GM19239 (cell line): ENCODE measurements around the gene SPATA6.
"Not testable (repeated sequence)": the region's sequence is repeated elsewhere in the genome, so short reads cannot be mapped to it uniquely, and the experiment has no call there.

Source experiments
- DNase-seq: peaks from one replicate; pipeline ENCODE4 v3.0.0; 2011; ENCODE audit warnings: low spot score; ENCODE audit not compliant: insufficient read length
- FAIRE-seq: peaks from 2 replicates; lab custom pipeline; 2011; peaks lifted over from hg19 to GRCh38; lab: Jason Lieb, UNC

SPATA6 gene

GRCh38 chr1:48469616-48470480, 2.2 kb downstream of the SPATA6 start:
- FAIRE-seq (no peak), DNase-seq (no peak)

GRCh38 chr1:48466594-48466993, 5.4 kb downstream of the SPATA6 start:
- no peak for FAIRE-seq

GRCh38 chr1:48462716-48463302, 9.2 kb downstream of the SPATA6 start:
- no peak for FAIRE-seq

More at GRCh38 chr1:48466594-48466993, 5.4 kb downstream of the SPATA6 start:
- no peak for DNase-seq

GRCh38 chr1:48450505-48450904, 21.5 kb downstream of the SPATA6 start:
- DNase-seq (no peak), FAIRE-seq (no peak)

More at GRCh38 chr1:48462716-48463302, 9.2 kb downstream of the SPATA6 start:
- DNase-seq, result no peak

GRCh38 chr1:48448932-48449331, 23.1 kb downstream of the SPATA6 start:
- DNase-seq, result no peak
- no peak for FAIRE-seq

GRCh38 chr1:48444186-48444585, 27.8 kb downstream of the SPATA6 start:
- DNase-seq, FAIRE-seq: not testable (repeated sequence)

GRCh38 chr1:48442864-48443619, 29.0 kb downstream of the SPATA6 start:
- FAIRE-seq (no peak), DNase-seq (no peak)

- FAIRE-seq, DNase-seq: not testable (repeated sequence)
Observed at GRCh38 chr1:48440786-48441185, 31.2 kb downstream of the SPATA6 start.

GRCh38 chr1:48439380-48439779, 32.6 kb downstream of the SPATA6 start:
- DNase-seq, result no peak
- no peak for FAIRE-seq

- DNase-seq, FAIRE-seq: not testable (repeated sequence)
Observed at GRCh38 chr1:48437379-48437778, 34.6 kb downstream of the SPATA6 start.

GRCh38 chr1:48435312-48436002, 36.5 kb downstream of the SPATA6 start:
- not testable (repeated sequence) for DNase-seq, FAIRE-seq

- FAIRE-seq, result no peak
- no peak for DNase-seq
Observed at GRCh38 chr1:48430832-48431231, 41.2 kb downstream of the SPATA6 start.

- DNase-seq (no peak), FAIRE-seq (no peak)
Observed at GRCh38 chr1:48422009-48422408, 50.0 kb downstream of the SPATA6 start.

GRCh38 chr1:48418742-48419141, 53.3 kb downstream of the SPATA6 start:
- DNase-seq, result no peak
- FAIRE-seq, result no peak

GRCh38 chr1:48415050-48415449, 57.0 kb downstream of the SPATA6 start:
- no peak for DNase-seq
- no peak for FAIRE-seq

- FAIRE-seq, result no peak
- no peak for DNase-seq
Observed at GRCh38 chr1:48414264-48414663, 57.7 kb downstream of the SPATA6 start.

- FAIRE-seq (no peak), DNase-seq (no peak)
Observed at GRCh38 chr1:48405940-48406339, 66.1 kb downstream of the SPATA6 start.

GRCh38 chr1:48405400-48405799, 66.6 kb downstream of the SPATA6 start:
- no peak for DNase-seq
- no peak for FAIRE-seq

GRCh38 chr1:48402599-48402998, 69.4 kb downstream of the SPATA6 start:
- no peak for FAIRE-seq
- no peak for DNase-seq

GRCh38 chr1:48396208-48396607, 75.8 kb downstream of the SPATA6 start:
- FAIRE-seq (no peak), DNase-seq (no peak)
